Camera-type eye (tissue), 1 donor: ENCODE measurements around the gene COX4I2. TPM values are rescaled to one million over a fixed set of nuclear protein-coding genes. Genes with fewer than 3 reads are reported as not detected.

ENCODE experiments used
- total RNA-seq: library from RNA; depleted of rRNA; stranded (reverse); fragments of >200 nt; gene quantifications from one replicate; pipeline ENCODE4 v1.2.3, GENCODE V29; 2014

The COX4I2 gene
- total RNA-seq = 3.2 TPM

GRCh38 chr20:31637660-31638059 lies at the start of gene COX4I2:
TSS of gene COX4I2 (plus strand) at chr20:31637912. CDS start at chr20:31639018, 1,106 bp downstream.

GRCh38 chr20:31605031-31605901 lies 32.4 kb upstream of the COX4I2 start, which contains the start of gene ID1:
TSS of gene ID1 (plus strand) at chr20:31605289. CDS start at chr20:31605388, 99 bp downstream.

Other genes starting within 250 kb of the COX4I2 start
- gene DEFB119, start 247.3 kb upstream of the COX4I2 start, total RNA-seq = not detected
- not detected for gene DEFB121, start 231.7 kb upstream of the COX4I2 start, total RNA-seq
- not detected for gene DEFB123, start 197.3 kb upstream of the COX4I2 start, total RNA-seq
- not detected for gene DEFB124, start 162.8 kb upstream of the COX4I2 start, total RNA-seq
- 3.3 TPM for gene REM1, start 162.6 kb upstream of the COX4I2 start, total RNA-seq
- gene HM13, start 123.5 kb upstream of the COX4I2 start, total RNA-seq = 64.3 TPM
- gene ID1, start 32.6 kb upstream of the COX4I2 start, total RNA-seq = 143 TPM
- gene BCL2L1, start 85.0 kb downstream of the COX4I2 start, total RNA-seq = 133 TPM
- gene TPX2, start 101.4 kb downstream of the COX4I2 start, total RNA-seq = 20.2 TPM
- gene MYLK2, start 181.4 kb downstream of the COX4I2 start, total RNA-seq = 2.5 TPM
- 2.3 TPM for gene FOXS1, start 207.7 kb downstream of the COX4I2 start, total RNA-seq
- gene DUSP15, start 232.6 kb downstream of the COX4I2 start, total RNA-seq = 9.0 TPM
- gene TTLL9, start 232.7 kb downstream of the COX4I2 start, total RNA-seq = 1.4 TPM